ENCODE data around the gene ANKRD55. TPM values are rescaled to one million over a fixed set of nuclear protein-coding genes. Genes with fewer than 3 reads are reported as not detected.

ANKRD55 gene
- total RNA-seq, 1 donor from 2014 or later: 0.18 TPM

- H3K27ac Mint-ChIP-seq: peak overlapping the region; percentile 14
- peaks cover 21% of the 10 kb centered on the region for H3K4me1 Mint-ChIP-seq
Observed at GRCh38 chr5:56064984-56065383, 168.1 kb downstream of the ANKRD55 start.

GRCh38 chr5:56060276-56061110, 172.6 kb downstream of the ANKRD55 start:
- H3K4me1 Mint-ChIP-seq: peaks cover 29% of the 10 kb centered on the region

More at GRCh38 chr5:56064984-56065383, 168.1 kb downstream of the ANKRD55 start:
- TF ChIP-seq CTCF (IDR thresholded peaks at IDR 0.05; ENCODE audit: unreplicated experiment): no peak
- Mint-ChIP-seq H3K36me3 (no peaks in the 10 kb centered on the region), H3K4me3 (no peak overlapping the region), H3K9me3 (no peaks in the 10 kb centered on the region), H3K27me3 (ENCODE audit: low read depth) (no peaks in the 10 kb centered on the region)
- DNase-seq (ENCODE audit: low spot score in 2 of 2, unreplicated experiment in 2 of 2): no peak

GRCh38 chr5:56059854-56060253, 173.3 kb downstream of the ANKRD55 start:
- no peak for DNase-seq (ENCODE audit: low spot score in 2 of 2, unreplicated experiment in 2 of 2)
- H3K36me3 Mint-ChIP-seq: no peaks in the 10 kb centered on the region
- TF ChIP-seq CTCF (IDR thresholded peaks at IDR 0.05; ENCODE audit: unreplicated experiment): no peak
- peak overlapping the region; percentile 62 for H3K27ac Mint-ChIP-seq
- H3K4me1 Mint-ChIP-seq: peaks cover 29% of the 10 kb centered on the region
- no peak overlapping the region for H3K4me3 Mint-ChIP-seq
- H3K27me3 Mint-ChIP-seq (ENCODE audit: low read depth): no peaks in the 10 kb centered on the region
- H3K9me3 Mint-ChIP-seq: no peaks in the 10 kb centered on the region

More at GRCh38 chr5:56060276-56061110, 172.6 kb downstream of the ANKRD55 start:
- Mint-ChIP-seq H3K27me3 (ENCODE audit: low read depth) (no peaks in the 10 kb centered on the region), H3K27ac (peak overlapping the region; percentile 62), H3K36me3 (no peaks in the 10 kb centered on the region), H3K9me3 (no peaks in the 10 kb centered on the region), H3K4me3 (no peak overlapping the region)
- DNase-seq (ENCODE audit: low spot score in 2 of 2, unreplicated experiment in 2 of 2): no peak
- TF ChIP-seq CTCF (IDR thresholded peaks at IDR 0.05; ENCODE audit: unreplicated experiment): no peak

GRCh38 chr5:56056875-56057274, 176.3 kb downstream of the ANKRD55 start:
- Mint-ChIP-seq H3K27ac (peak overlapping the region; percentile 82), H3K4me3 (no peak overlapping the region), H3K27me3 (ENCODE audit: low read depth) (no peaks in the 10 kb centered on the region), H3K4me1 (peaks cover 29% of the 10 kb centered on the region), H3K36me3 (no peaks in the 10 kb centered on the region), H3K9me3 (peaks cover 9% of the 10 kb centered on the region)
- no peak for DNase-seq (ENCODE audit: low spot score in 2 of 2, unreplicated experiment in 2 of 2)
- no peak for TF ChIP-seq CTCF (IDR thresholded peaks at IDR 0.05; ENCODE audit: unreplicated experiment)

- TF ChIP-seq CTCF (IDR thresholded peaks at IDR 0.05; ENCODE audit: unreplicated experiment): no peak
- Mint-ChIP-seq H3K36me3 (no peaks in the 10 kb centered on the region), H3K27me3 (ENCODE audit: low read depth) (no peaks in the 10 kb centered on the region), H3K4me1 (peaks cover 33% of the 10 kb centered on the region), H3K27ac (no peak overlapping the region), H3K4me3 (no peak overlapping the region), H3K9me3 (peaks cover 9% of the 10 kb centered on the region)
- DNase-seq (ENCODE audit: low spot score in 2 of 2, unreplicated experiment in 2 of 2): no peak
Observed at GRCh38 chr5:56055859-56056258, 177.3 kb downstream of the ANKRD55 start.

Data from mesothelial cell of epicardium (in vitro differentiated cells).